HepG2 (cell line): ENCODE results near the gene PCGF3. TPM values are rescaled to one million over a fixed set of nuclear protein-coding genes. Genes with fewer than 3 reads are reported as not detected.

Experiments used
- ATAC-seq: fragments of 200-7000 bp; cut with Tn5 transposase; 3 replicates; pipeline ENCODE4 v1.9.1; 2020; ENCODE audit warnings: mild to moderate bottlenecking, moderate library complexity
- BruUV-seq: library from RNA; stranded (reverse); fragments of 400-500 nt; replicated peaks from 2 replicates; lab custom pipeline; 2021; lab: Mats Ljungman, UMichigan
- CTCF ChIA-PET: fragments of 300-600 bp; formaldehyde crosslinking; extraction: SDS; loops from one replicate; lab custom pipeline; 2021; ENCODE audit warnings: low total read pairs, inconsistent platforms, low intra/inter-chr PET ratio; lab: Yijun Ruan, JAX
- POLR2A ChIA-PET: fragments of 350-600 bp; sonication (Branson Sonifier 250); formaldehyde crosslinking; loops from one replicate; lab custom pipeline; 2020; ENCODE audit warnings: antibody characterized with exemption, inconsistent platforms; lab: Yijun Ruan, JAX
- DNase-seq: peaks from one replicate; pipeline ENCODE4 v3.0.0-alpha.2; 2015; ENCODE audit warnings: low spot score
- FAIRE-seq: peaks from 3 replicates; lab custom pipeline; 2011; peaks lifted over from hg19 to GRCh38; lab: Jason Lieb, UNC
- H2AFZ ChIP-seq: one replicate; pipeline ENCODE4 v1.6.1; 2011; ENCODE audit warnings: low read length, inconsistent platforms
- H3K27ac ChIP-seq: fragments of 300-600 bp; 3 replicates; pipeline ENCODE4 v1.8.0; 2011; ENCODE audit warnings: mixed run types, mild to moderate bottlenecking, mixed read lengths, low read length, inconsistent platforms; ENCODE audit not compliant: insufficient read depth; ENCODE audit errors: extremely low read length
- H3K27me3 ChIP-seq, 2 experiments: fragments of 200-600 bp in 1 of 2; 2 replicates in 1 of 2; 3 replicates in 1 of 2; pipeline versions ENCODE4 v1.6.0 to v1.8.0; 2011; ENCODE audit warnings: low read length in 2 of 2, mild to moderate bottlenecking in 2 of 2, moderate library complexity in 2 of 2, inconsistent platforms in 1 of 2; ENCODE audit not compliant: insufficient read depth in 2 of 2, control insufficient read depth in 1 of 2
- H3K36me3 ChIP-seq, 2 experiments: fragments of 200-600 bp in 1 of 2; replicated peaks in 1 of 2; 2 replicates in 1 of 2; 3 replicates in 1 of 2; pipeline versions ENCODE4 v1.5.1 to v1.8.0; 2011; ENCODE audit warnings: low read length in 2 of 2, inconsistent platforms in 1 of 2; ENCODE audit not compliant: insufficient read depth in 2 of 2, control insufficient read depth in 1 of 2
- H3K4me1 ChIP-seq: 2 replicates; pipeline ENCODE4 v1.5.1; 2012; ENCODE audit warnings: low read length, inconsistent platforms; ENCODE audit not compliant: insufficient read depth
- H3K4me2 ChIP-seq: 2 replicates; pipeline ENCODE4 v1.6.0; 2011; ENCODE audit warnings: low read depth, low read length, inconsistent platforms
- H3K4me3 ChIP-seq, 3 experiments: fragments of 200-600 bp in 1 of 3; sonication (generic), shearing (Covaris generic) in 1 of 3; replicated peaks in 1 of 3; 2 replicates each; pipeline ENCODE4 v1.5.1; 2011 to 2016; ENCODE audit warnings: low read length in 3 of 3, inconsistent platforms in 2 of 3, low read depth in 2 of 3, mild to moderate bottlenecking in 2 of 3, control low read depth in 1 of 3, mixed read lengths in 1 of 3; ENCODE audit not compliant: insufficient read depth in 1 of 3
- H3K79me2 ChIP-seq: one replicate; pipeline ENCODE4 v1.6.1; 2011; ENCODE audit warnings: low read length, inconsistent platforms; ENCODE audit not compliant: insufficient read depth
- H3K9ac ChIP-seq: 2 replicates; pipeline ENCODE4 v1.6.0; 2011; ENCODE audit warnings: mild to moderate bottlenecking, low read depth, low read length, inconsistent platforms; ENCODE audit not compliant: insufficient read depth
- H3K9me3 ChIP-seq: 2 replicates; pipeline ENCODE4 v1.5.1; 2012; ENCODE audit warnings: mild to moderate bottlenecking, low read length
- H4K20me1 ChIP-seq: 2 replicates; pipeline ENCODE4 v1.6.0; 2011; ENCODE audit warnings: inconsistent platforms, mild to moderate bottlenecking, low read length, moderate library complexity; ENCODE audit not compliant: insufficient read depth
- GPN1 ChIP-seq: sonication (generic); formaldehyde crosslinking; IDR thresholded peaks from 2 replicates; pipeline ENCODE4 v1.5.1; 2020; ENCODE audit warnings: missing genetic modification reagents, borderline replicate concordance
- HNF4G ChIP-seq, 2 experiments: sonication (generic) in 1 of 2; formaldehyde crosslinking in 1 of 2; IDR thresholded peaks; 2 replicates each; pipeline versions ENCODE4 v1.4.0 to v1.6.1; 2011 to 2020; ENCODE audit warnings: borderline replicate concordance in 2 of 2, low read depth in 2 of 2, mild to moderate bottlenecking in 2 of 2, low read length in 1 of 2, missing genetic modification reagents in 1 of 2, moderate library complexity in 1 of 2
- NFIC ChIP-seq: IDR thresholded peaks from 2 replicates; pipeline ENCODE4 v1.6.1; 2012; ENCODE audit warnings: mild to moderate bottlenecking, low read length, inconsistent platforms
- PITX1 ChIP-seq: sonication (generic); formaldehyde crosslinking; IDR thresholded peaks from 2 replicates; pipeline ENCODE4 v1.5.1; 2020; ENCODE audit warnings: mild to moderate bottlenecking, missing genetic modification reagents
- ZC3H4 ChIP-seq: sonication (generic); formaldehyde crosslinking; IDR thresholded peaks from 2 replicates; pipeline ENCODE4 v1.4.0; 2020; ENCODE audit warnings: missing genetic modification reagents, borderline replicate concordance
- ZNF282 ChIP-seq: fragments of 450-650 bp; IDR thresholded peaks from 2 replicates; pipeline ENCODE4 v1.6.1; 2018; ENCODE audit not compliant: partially characterized antibody
- WGBS: methylation state at CpG from one replicate; pipeline ENCODE4 v1.1.6; 2017; ENCODE audit warnings: low lambda C conversion rate; 5-methylcytosine and 5-hydroxymethylcytosine counted together
- in situ Hi-C: cut with HindIII; loops from 2 replicates; pipeline ENCODE4 v1.10.0; 2017; ENCODE audit warnings: low pct_unique_long_range_greater_than_20kb; ENCODE audit not compliant: extremely low pct_ligation_motif_present
- intact Hi-C: fragments of 100-400 bp; cut with micrococcal nuclease; formaldehyde crosslinking; loops from one replicate; pipeline ENCODE4 v1.10.0; 2022; ENCODE audit not compliant: unreplicated experiment
- polyA plus RNA-seq, 8 experiments: library from polyadenylated mRNA; depleted of rRNA in 3 of 8; stranded (reverse) in 7 of 8; unstranded in 1 of 8; fragments of >200 nt; fragmentation: Illumina TruSeq in 4 of 8; extraction: Trizol in 4 of 8; gene quantifications; 2 replicates each; pipeline versions ENCODE4 v1.2.1 to v1.2.3, GENCODE V29; 2011 to 2016; ENCODE audit warnings: low read depth in 4 of 8, missing spikeins in 1 of 8, mixed read lengths in 1 of 8; ENCODE audit not compliant: insufficient read depth in 1 of 8
- total RNA-seq, 5 experiments: library from RNA; depleted of rRNA; stranded (reverse); fragments of >200 nt; fragmentation: Illumina TruSeq; extraction: Trizol; gene quantifications; 2 replicates each; pipeline ENCODE4 v1.2.3, GENCODE V29; 2016; ENCODE audit warnings: low read depth in 1 of 5
- TF ChIP-seq, protein P1 (sequence below): sonication (generic); formaldehyde crosslinking; IDR thresholded peaks from 2 replicates; pipeline ENCODE4 v1.5.1; 2020; ENCODE audit warnings: missing genetic modification reagents, mild to moderate bottlenecking, borderline replicate concordance
- TF ChIP-seq, protein P2 (sequence below): sonication (generic); formaldehyde crosslinking; IDR thresholded peaks from 2 replicates; pipeline ENCODE4 v1.5.1; 2020; ENCODE audit warnings: mild to moderate bottlenecking, missing genetic modification reagents, borderline replicate concordance
- TF ChIP-seq, protein P3 (sequence below): sonication (generic); formaldehyde crosslinking; conservative IDR thresholded peaks from 2 replicates; pipeline ENCODE4 v1.4.0; 2020; ENCODE audit warnings: missing genetic modification reagents

Gene PCGF3
- total and polyA plus RNA-seq, 2 of the 13 experiments (the other 11 are each of a cell fraction or from before 2014, with no cell fraction given), result 28.6 to 66.2 TPM

DNA sequence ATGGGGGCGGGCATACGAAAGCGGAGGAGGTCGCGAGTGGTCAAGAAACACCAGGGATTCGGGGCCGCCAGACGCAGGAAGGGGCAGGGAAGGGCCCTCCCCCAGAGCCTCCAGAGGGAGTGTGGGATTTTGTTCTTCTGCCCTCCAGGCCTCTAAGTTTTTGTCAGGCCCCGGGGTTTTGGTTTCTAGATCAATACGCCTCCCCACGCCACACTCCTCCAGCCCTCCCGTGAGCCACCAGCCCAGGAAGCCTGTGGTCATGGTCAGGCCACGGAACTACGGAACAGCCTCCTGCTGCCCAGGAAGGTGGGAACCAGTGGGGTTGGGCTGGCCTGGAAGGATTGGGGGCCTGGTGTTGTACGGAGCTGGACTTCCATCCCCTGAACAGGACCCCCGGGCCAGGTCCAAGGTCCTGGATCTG is 81.9 kb downstream of the PCGF3 start:
- H3K4me2 ChIP-seq, result peak overlapping the region; percentile 25; the same call in 1 of the 2 replicates
- peak overlapping the region in 1 of 3 experiments; percentile 9; a peak in 1 of 6 replicates for H3K4me3 ChIP-seq
- FAIRE-seq (no peak), ATAC-seq (no peak), DNase-seq (no peak)
- H3K27ac ChIP-seq, result no peak overlapping the region
- BruUV-seq, result no TSS peak
- H2AFZ ChIP-seq, result no peak overlapping the region
- no peaks in the 10 kb centered on the region for H3K79me2 ChIP-seq
- in situ Hi-C loops (no loop called here), intact Hi-C loops (no loop called here)
- no peaks in the 10 kb centered on the region for H4K20me1 ChIP-seq
- no peaks in the 10 kb centered on the region for H3K9me3 ChIP-seq
- H3K9ac ChIP-seq, result no peak overlapping the region
- H3K36me3 ChIP-seq, result no peaks in the 10 kb centered on the region
- no peak for TF ChIP-seq HNF4G (IDR thresholded peaks at IDR 0.05; ENCODE audit: borderline replicate concordance, low read depth, low read length)
- TF ChIP-seq HNF4G (CRISPR knock-in tag; IDR thresholded peaks at IDR 0.05; ENCODE audit: borderline replicate concordance, low read depth), result no peak
- TF ChIP-seq, protein P1, sequence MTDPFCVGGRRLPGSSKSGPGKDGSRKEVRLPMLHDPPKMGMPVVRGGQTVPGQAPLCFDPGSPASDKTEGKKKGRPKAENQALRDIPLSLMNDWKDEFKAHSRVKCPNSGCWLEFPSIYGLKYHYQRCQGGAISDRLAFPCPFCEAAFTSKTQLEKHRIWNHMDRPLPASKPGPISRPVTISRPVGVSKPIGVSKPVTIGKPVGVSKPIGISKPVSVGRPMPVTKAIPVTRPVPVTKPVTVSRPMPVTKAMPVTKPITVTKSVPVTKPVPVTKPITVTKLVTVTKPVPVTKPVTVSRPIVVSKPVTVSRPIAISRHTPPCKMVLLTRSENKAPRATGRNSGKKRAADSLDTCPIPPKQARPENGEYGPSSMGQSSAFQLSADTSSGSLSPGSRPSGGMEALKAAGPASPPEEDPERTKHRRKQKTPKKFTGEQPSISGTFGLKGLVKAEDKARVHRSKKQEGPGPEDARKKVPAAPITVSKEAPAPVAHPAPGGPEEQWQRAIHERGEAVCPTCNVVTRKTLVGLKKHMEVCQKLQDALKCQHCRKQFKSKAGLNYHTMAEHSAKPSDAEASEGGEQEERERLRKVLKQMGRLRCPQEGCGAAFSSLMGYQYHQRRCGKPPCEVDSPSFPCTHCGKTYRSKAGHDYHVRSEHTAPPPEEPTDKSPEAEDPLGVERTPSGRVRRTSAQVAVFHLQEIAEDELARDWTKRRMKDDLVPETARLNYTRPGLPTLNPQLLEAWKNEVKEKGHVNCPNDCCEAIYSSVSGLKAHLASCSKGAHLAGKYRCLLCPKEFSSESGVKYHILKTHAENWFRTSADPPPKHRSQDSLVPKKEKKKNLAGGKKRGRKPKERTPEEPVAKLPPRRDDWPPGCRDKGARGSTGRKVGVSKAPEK (CRISPR knock-in tag), result no peak
- TF ChIP-seq GPN1 (CRISPR knock-in tag), result no peak
- TF ChIP-seq, protein P2, sequence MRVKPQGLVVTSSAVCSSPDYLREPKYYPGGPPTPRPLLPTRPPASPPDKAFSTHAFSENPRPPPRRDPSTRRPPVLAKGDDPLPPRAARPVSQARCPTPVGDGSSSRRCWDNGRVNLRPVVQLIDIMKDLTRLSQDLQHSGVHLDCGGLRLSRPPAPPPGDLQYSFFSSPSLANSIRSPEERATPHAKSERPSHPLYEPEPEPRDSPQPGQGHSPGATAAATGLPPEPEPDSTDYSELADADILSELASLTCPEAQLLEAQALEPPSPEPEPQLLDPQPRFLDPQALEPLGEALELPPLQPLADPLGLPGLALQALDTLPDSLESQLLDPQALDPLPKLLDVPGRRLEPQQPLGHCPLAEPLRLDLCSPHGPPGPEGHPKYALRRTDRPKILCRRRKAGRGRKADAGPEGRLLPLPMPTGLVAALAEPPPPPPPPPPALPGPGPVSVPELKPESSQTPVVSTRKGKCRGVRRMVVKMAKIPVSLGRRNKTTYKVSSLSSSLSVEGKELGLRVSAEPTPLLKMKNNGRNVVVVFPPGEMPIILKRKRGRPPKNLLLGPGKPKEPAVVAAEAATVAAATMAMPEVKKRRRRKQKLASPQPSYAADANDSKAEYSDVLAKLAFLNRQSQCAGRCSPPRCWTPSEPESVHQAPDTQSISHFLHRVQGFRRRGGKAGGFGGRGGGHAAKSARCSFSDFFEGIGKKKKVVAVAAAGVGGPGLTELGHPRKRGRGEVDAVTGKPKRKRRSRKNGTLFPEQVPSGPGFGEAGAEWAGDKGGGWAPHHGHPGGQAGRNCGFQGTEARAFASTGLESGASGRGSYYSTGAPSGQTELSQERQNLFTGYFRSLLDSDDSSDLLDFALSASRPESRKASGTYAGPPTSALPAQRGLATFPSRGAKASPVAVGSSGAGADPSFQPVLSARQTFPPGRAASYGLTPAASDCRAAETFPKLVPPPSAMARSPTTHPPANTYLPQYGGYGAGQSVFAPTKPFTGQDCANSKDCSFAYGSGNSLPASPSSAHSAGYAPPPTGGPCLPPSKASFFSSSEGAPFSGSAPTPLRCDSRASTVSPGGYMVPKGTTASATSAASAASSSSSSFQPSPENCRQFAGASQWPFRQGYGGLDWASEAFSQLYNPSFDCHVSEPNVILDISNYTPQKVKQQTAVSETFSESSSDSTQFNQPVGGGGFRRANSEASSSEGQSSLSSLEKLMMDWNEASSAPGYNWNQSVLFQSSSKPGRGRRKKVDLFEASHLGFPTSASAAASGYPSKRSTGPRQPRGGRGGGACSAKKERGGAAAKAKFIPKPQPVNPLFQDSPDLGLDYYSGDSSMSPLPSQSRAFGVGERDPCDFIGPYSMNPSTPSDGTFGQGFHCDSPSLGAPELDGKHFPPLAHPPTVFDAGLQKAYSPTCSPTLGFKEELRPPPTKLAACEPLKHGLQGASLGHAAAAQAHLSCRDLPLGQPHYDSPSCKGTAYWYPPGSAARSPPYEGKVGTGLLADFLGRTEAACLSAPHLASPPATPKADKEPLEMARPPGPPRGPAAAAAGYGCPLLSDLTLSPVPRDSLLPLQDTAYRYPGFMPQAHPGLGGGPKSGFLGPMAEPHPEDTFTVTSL (CRISPR knock-in tag), result no peak
- TF ChIP-seq PITX1 (CRISPR knock-in tag), result no peak
- TF ChIP-seq ZC3H4 (CRISPR knock-in tag), result no peak
- TF ChIP-seq NFIC, result no peak
- TF ChIP-seq, protein P3, sequence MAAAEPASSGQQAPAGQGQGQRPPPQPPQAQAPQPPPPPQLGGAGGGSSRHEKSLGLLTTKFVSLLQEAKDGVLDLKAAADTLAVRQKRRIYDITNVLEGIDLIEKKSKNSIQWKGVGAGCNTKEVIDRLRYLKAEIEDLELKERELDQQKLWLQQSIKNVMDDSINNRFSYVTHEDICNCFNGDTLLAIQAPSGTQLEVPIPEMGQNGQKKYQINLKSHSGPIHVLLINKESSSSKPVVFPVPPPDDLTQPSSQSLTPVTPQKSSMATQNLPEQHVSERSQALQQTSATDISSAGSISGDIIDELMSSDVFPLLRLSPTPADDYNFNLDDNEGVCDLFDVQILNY, result no peak
- TF ChIP-seq ZNF282, result no peak
- peaks cover 10 to 50% of the 10 kb centered on the region in 2 experiments; a peak in 4 of 5 replicates for H3K27me3 ChIP-seq
- ChIA-PET POLR2A (no interaction called here), CTCF (no interaction called here)
- peaks cover 42% of the 10 kb centered on the region for H3K4me1 ChIP-seq
- 53% methylated on average over 12 of the region's 16 CpGs for WGBS
